HG03196 (cell line): Measurements from ENCODE around the gene HBEGF.
A peak's percentile ranks its signal among the peaks of the same experiment; 100 is the strongest.

Experiments
- ATAC-seq: cut with Tn5 transposase; IDR thresholded peaks from one replicate; pipeline ENCODE4 v1.9.1; 2021; ENCODE audit not compliant: unreplicated experiment

HBEGF gene

DNA sequence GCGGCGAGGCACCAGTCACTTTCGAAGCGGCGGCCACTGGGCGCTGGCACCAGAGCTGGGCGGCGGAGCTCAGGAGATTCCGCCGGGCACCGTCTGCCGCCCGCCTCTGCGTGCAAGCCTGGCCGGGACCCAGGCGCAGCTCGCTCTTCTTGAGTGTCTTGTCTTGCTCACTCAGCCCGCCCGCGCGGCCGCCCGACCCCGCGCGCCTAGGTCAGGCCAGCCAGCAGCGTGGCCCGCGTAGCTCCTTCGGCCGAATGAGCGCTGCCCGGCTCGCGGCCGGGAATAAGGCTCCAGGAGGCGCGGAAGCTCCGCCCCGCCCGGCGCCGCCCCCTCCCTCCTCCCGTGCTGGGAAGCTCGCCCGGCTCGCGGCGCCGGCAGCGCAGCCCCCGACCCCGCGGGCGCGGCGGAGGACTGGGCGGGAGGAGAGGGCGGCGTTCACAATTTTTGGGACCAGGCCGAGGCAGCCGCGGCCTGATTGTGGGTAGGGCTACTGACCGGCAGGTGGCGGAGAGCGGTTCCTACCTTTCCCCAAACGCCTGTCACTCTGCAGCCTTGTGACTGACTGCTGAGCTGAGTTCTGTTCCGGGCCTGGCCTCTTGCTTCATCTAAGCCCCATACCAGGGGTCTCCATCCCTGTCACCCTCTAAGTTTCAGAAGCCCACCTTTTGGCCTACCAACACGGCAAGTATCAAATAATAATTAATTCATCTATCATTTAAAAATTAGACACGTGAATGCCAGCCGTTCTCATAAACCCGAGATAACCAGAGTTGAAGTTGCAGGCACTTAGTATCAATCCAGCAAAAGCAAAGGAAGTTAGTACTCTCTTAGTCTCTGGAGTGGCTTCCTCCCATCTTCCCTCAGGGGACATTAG, at the start of gene HBEGF:
TSS of gene HBEGF (minus strand) at position 256 of the 874 bp plus-strand sequence. CDS start 275 bp downstream, outside the sequence.
- ATAC-seq, result peak; percentile 61

DNA sequence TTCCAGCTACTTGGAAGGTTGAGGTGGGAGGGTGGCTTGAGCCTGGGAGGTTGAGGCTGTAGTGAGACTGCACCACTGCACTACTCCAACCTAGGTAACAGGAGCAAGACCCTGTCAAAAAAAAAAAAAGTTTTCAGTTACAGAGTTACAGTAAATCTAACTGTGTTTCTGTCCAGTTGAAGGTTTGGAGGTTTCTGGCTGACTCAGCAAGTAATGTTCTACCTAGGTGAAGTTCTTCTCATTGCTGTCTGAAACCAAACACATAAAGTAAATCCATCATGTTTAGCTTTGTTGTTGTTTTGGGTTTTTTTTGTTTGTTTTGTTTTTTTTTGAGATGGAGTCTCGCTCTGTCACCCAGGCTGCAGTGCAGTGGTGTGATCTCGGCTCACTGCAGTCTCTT, 47.3 kb upstream of the HBEGF start:
- no peak for ATAC-seq

DNA sequence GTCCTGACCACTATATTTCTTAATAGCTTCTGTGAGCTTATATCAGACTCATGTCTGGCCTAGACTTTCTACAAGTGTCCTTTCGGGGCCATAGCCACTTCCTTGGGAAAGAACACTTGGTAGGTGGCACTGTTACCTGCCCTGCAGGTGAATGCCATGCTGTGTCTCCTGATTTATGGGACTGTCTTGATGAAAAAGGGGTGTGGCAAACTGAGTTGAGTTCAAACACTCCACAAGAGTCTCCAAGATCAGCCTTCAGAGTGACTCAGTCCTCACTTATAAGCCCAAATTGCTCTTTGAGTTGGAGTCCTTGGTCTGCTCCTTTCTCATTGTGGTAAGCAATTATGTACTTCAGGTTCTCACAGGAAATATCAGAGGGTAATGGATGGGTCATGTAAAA, 45.3 kb upstream of the HBEGF start:
- ATAC-seq, result no peak

- no peak for ATAC-seq
Measured at GRCh38 chr5:140391312-140391711, 44.9 kb upstream of the HBEGF start.

DNA sequence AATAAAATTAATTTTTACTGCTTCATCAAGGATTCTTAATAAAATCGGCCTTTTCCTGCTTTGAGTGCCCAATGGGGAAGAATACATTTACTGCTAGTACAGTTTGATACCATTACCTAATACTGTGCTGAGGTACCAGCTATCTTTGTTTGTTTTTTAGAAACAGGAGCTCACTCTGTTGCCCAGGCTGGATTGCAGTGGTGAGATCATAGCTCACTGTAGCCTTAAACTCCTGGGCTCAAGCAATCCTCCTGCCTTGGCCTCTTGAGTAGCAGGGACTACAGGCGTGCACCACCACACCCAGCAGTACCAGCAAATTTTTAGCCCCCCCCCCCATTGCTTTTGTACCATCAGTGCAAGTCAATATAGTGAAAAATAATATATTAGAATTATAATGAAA, 41.6 kb upstream of the HBEGF start:
- ATAC-seq, result no peak

DNA sequence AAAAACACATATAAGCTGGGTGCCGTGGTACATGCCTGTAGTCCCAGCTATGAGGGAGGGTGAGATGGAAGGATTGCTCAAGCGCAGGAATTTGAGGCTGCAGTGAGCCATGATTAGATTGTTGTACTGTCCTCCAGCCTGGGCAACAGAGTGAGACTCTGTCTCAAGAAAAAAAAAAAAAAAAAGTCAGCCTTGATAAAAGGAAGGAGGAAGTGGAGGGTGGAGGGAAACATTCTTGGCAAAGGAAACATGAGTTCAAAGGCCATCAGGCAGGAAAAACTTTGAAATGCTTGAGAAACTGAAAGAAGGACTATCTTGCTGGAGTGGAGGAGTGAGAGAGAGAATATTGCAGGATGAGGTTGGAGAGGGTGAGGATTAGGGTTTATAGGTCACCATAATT, 36.9 kb upstream of the HBEGF start:
- no peak for ATAC-seq

- ATAC-seq, result no peak
Measured at GRCh38 chr5:140382866-140383265, 36.5 kb upstream of the HBEGF start.

DNA sequence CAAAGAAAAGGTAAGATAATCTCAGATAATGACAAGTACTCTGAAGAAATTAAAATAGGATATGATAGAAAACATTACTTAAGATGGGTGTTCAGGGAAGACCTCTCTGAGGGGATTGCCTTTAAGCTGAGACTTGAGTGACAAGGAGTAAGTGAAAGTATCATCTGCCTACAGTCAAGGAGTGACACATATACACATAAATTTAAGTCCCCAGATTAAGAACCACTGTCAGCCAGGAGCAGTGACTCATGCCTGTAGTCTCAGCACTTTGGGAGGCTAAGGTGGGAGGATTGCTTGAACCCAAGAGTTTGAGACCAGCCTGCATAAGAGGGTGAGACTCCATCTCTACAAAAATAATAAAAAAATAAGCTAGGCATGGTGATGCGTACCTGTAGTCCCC, 35.6 kb upstream of the HBEGF start:
- no peak for ATAC-seq

GRCh38 chr5:140381351-140381750, 34.9 kb upstream of the HBEGF start:
- ATAC-seq, result no peak

DNA sequence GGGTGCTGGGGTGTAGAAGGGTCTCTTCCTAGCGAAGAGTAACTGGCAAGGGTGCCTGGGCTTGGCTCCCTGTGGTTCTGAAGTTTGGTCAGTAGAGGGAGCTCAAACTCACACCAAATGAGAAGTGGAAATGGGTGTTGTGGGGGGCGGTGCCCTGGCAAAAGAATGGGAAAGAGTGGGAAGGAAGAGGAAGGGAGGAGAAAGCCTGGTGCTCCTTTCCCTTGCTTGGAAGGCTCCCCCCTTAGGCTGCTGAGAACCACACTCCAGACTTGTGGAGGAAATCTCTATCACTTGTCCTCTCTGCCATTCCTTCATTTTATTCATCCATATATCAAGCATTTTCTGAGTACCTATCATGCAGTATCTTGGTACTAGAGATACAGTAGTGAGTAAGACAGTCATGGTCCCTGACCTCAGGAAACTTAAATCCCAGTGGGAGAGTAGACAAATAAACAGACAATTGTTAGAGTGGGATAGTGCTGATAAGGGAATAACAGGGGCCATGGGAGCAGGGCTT, 26.6 kb upstream of the HBEGF start:
- no peak for ATAC-seq

GRCh38 chr5:140371356-140372151, 25.2 kb upstream of the HBEGF start:
- no peak for ATAC-seq

- no peak for ATAC-seq
Measured at GRCh38 chr5:140367256-140368013, 21.0 kb upstream of the HBEGF start.

DNA sequence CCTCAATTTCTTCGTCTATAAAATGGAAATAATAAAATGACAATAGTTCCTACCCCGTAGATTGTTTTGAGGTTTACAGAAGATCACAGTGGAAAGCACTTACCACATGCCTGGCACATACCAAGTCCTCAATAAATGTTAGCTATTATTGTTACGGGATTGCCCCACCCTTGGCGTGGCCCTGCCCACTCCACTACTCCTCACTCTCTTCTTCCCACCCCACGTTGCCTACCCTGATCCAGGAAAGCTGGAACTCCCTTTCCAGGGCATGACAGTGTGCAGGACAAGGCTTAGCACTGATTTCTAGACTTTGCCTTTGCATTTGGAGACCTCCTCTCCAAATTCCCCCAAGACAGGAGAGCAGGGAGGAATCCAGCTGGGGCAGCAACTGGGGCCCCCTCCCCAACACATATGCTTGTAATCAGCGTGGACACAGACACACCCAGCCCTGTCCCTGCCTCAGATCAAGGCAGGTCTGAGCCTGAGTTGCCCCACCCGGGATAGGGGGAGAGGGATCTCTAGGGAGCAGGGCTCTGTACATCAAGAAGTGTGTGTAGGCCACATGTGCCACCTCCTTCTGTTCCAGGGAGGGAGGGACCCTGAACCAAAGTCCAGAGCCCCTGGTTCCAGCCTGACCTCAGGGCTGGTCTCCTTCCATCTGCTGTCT, 20.3 kb upstream of the HBEGF start:
- ATAC-seq, result no peak

DNA sequence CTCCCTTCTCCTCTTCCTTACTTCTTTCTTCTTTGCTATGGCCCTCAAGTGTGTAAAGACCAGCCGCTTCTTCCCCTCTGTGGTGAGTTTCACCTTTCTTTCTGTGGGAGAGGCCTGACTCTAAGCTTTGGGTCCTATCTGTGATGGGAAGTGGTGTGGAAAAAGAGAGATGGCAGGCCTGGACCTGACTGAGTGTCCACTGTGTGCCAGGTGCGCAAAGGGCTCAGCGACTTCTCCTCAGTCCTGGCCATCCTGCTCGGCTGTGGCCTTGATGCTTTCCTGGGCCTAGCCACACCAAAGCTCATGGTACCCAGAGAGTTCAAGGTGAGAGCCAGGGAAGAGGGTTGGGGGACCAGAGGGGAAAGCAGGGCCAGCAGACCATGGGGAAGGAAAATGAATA, 19.5 kb upstream of the HBEGF start:
- ATAC-seq, result no peak

DNA sequence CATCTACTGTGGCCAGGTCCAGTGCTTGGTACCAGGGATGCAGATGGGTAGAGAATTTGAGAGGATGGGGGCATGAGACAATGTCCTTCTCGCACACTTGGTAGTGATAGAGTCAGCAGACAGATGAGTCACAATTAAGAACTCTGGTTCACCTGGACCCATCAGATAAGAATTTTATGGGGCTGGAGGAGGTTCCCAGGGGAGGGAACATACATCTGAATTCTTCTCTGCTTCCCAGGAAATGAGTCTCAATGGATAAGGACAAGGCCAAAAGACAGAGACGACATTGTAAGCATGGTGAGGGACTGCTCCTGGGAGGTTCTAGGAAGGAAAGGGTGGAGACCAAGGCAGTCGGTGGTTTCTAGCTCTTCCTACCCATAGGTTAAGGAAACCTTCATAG, 18.9 kb upstream of the HBEGF start:
- no peak for ATAC-seq

DNA sequence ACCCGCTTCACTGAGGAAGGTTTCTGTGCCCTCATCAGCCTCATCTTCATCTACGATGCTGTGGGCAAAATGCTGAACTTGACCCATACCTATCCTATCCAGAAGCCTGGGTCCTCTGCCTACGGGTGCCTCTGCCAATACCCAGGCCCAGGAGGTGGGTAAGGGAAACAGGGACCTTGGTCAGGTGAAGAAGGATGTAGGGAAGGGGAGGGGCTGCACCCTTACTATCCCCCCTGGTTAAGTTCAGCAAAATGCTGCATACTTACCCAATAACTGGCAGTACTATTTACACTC, 18.0 kb upstream of the HBEGF start:
- ATAC-seq, result no peak

DNA sequence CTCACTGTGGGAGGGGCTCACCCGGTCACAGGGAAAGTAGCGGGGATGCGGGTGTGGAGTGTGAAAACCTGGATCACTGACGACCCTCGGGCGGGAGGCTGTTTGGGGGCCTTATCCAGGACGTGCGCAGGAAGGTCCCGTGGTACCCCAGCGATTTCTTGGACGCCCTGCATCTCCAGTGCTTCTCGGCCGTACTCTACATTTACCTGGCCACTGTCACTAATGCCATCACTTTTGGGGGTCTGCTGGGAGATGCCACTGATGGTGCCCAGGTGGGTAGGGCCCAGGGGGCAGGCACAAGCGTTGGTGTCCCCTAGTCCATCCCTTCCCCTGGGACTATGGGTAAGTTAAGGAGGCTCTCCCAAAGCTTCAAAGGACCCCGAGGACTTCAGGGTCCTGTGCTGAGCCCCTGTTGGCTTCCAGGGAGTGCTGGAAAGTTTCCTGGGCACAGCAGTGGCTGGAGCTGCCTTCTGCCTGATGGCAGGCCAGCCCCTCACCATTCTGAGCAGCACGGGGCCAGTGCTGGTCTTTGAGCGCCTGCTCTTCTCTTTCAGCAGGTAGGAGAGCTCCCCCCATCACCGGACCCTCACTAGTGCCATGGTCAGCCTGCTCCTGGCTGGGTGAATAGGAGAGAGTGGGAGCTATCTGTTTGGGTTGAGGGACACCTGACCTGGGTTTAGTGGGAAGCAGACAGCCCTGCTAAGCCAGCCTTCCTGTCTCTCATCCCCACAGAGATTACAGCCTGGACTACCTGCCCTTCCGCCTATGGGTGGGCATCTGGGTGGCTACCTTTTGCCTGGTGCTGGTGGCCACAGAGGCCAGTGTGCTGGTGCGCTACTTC, 17.4 kb upstream of the HBEGF start:
- ATAC-seq, result no peak

GRCh38 chr5:140362875-140363630, 16.6 kb upstream of the HBEGF start:
- peak; percentile 66 for ATAC-seq

GRCh38 chr5:140362311-140362710, 15.9 kb upstream of the HBEGF start:
- ATAC-seq, result no peak
